WI38 (cell line): ENCODE results near the gene ZDHHC17.

ENCODE experiments used
- H3K4me3 ChIP-seq: 2 replicates; pipeline ENCODE4 v1.5.1; 2011; ENCODE audit warnings: low read depth, mild to moderate bottlenecking, control low read depth, low read length
- CTCF ChIP-seq: IDR thresholded peaks from 2 replicates; pipeline ENCODE4 v1.5.1; 2012; ENCODE audit warnings: low read depth, mild to moderate bottlenecking, control low read depth, low read length

The ZDHHC17 gene

GRCh38 chr12:76866726-76867125 is 102.8 kb downstream of the ZDHHC17 start:
- TF ChIP-seq CTCF = no peak
- no peak overlapping the region for H3K4me3 ChIP-seq

GRCh38 chr12:76871082-76871481 is 107.2 kb downstream of the ZDHHC17 start:
- no peak for TF ChIP-seq CTCF
- H3K4me3 ChIP-seq = no peak overlapping the region

- H3K4me3 ChIP-seq = no peak overlapping the region
- TF ChIP-seq CTCF = no peak
Measured at GRCh38 chr12:76871742-76872141, 107.8 kb downstream of the ZDHHC17 start.

- no peak for TF ChIP-seq CTCF
Measured at GRCh38 chr12:76872415-76872814, 108.5 kb downstream of the ZDHHC17 start.

GRCh38 chr12:76874027-76874426 is 110.1 kb downstream of the ZDHHC17 start:
- H3K4me3 ChIP-seq = no peak overlapping the region
- TF ChIP-seq CTCF = no peak

More at GRCh38 chr12:76872415-76872814, 108.5 kb downstream of the ZDHHC17 start:
- no peak overlapping the region for H3K4me3 ChIP-seq

GRCh38 chr12:76874491-76875190 is 110.7 kb downstream of the ZDHHC17 start:
- TF ChIP-seq CTCF = no peak
- no peak overlapping the region for H3K4me3 ChIP-seq

- no peak overlapping the region for H3K4me3 ChIP-seq
- TF ChIP-seq CTCF = no peak
Measured at GRCh38 chr12:76876696-76877229, 112.8 kb downstream of the ZDHHC17 start.
